Measurements from ENCODE around the gene CA9.

CA9 gene

DNA sequence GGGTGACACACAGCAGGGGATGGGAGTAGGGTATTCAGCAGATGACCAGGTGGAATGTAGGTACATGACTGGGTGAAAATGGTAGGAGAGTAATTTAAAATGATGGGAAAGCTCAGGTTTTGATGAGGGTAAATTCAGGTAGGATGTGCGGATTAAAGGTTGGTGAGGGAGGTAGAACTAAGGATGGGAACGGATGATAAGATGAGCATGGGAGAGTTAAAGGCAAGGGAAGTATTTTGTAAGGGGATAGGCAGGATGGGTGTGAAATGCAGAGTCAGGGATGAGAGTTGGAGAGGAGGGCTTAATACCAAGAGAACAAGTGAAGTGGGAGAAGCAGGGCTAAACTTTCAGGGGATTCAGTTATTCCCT lies 56.7 kb downstream of the CA9 start:
- peak overlapping the region; percentile 93 for H3K4me3 ChIP-seq (ENCODE audit: low read depth, low read length)
- in situ Hi-C loops (cut with HindIII; ENCODE audit: low sequenced_read_pairs), result no loop called here
- DNase-seq (ENCODE audit: low read depth, low spot score), result no peak
- TF ChIP-seq, protein P1, sequence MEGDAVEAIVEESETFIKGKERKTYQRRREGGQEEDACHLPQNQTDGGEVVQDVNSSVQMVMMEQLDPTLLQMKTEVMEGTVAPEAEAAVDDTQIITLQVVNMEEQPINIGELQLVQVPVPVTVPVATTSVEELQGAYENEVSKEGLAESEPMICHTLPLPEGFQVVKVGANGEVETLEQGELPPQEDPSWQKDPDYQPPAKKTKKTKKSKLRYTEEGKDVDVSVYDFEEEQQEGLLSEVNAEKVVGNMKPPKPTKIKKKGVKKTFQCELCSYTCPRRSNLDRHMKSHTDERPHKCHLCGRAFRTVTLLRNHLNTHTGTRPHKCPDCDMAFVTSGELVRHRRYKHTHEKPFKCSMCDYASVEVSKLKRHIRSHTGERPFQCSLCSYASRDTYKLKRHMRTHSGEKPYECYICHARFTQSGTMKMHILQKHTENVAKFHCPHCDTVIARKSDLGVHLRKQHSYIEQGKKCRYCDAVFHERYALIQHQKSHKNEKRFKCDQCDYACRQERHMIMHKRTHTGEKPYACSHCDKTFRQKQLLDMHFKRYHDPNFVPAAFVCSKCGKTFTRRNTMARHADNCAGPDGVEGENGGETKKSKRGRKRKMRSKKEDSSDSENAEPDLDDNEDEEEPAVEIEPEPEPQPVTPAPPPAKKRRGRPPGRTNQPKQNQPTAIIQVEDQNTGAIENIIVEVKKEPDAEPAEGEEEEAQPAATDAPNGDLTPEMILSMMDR (IDR thresholded peaks at IDR 0.05; ENCODE audit: low read depth, low read length), result no peak

Data from astrocyte of the spinal cord (primary cell).